Measurements from ENCODE around the gene SMIM7.

- TF ChIP-seq POLR2A (IDR thresholded peaks at IDR 0.05; ENCODE audit: low read depth, low read length) = no peak; the same call in 1 of the 2 replicates
- TF ChIP-seq POLR2AphosphoS5 (IDR thresholded peaks at IDR 0.05; ENCODE audit: low read depth, low read length) = no peak
- TF ChIP-seq TAF1 (IDR thresholded peaks at IDR 0.05; ENCODE audit: borderline replicate concordance, low read depth, low read length) = no peak
Observed at GRCh38 chr19:16657384-16657783, 2.6 kb downstream of the SMIM7 start.

All from GM12892 (cell line).